AG09319 (cell line): ENCODE results near the gene UPP2.

Source experiments
- DNase-seq: peaks from one replicate; pipeline ENCODE4 v3.0.0-alpha.2; 2010; ENCODE audit warnings: low read depth; ENCODE audit errors: extremely low read depth
- TF ChIP-seq, protein P1 (sequence below): IDR thresholded peaks from 2 replicates; pipeline ENCODE4 v1.5.1; 2011; ENCODE audit warnings: low read depth, mild to moderate bottlenecking, inconsistent platforms, low read length, moderate library complexity

The UPP2 gene

DNA sequence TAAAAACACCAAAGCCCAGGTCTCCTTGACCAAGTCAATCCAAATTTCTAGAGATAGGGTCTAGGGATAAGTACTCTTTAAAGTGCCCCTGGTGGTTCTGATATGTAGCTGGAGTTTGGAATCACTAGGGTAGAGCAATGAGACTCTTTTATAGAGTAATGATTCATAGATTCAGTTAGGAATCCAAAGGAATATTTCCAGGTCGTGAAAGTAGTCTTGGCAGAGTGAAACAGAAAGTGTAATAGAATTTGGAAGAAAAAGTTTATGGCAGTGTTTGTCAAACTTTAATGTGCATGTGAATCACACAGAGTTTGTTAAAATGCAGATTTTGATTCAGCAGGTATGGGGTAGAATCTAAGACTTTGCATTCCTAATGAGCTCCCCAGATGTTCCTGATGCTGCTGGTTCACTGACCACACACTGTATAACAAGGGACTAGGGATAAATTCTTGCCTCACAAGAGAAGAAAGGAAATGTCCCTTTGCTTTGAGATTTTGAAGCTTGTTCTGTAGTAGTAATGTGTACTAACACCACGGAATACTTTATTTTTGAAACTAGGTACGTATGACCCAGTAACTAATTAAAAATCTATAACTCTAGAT is 1.8 kb downstream of the UPP2 start:
- no peak for DNase-seq
- TF ChIP-seq, protein P1, sequence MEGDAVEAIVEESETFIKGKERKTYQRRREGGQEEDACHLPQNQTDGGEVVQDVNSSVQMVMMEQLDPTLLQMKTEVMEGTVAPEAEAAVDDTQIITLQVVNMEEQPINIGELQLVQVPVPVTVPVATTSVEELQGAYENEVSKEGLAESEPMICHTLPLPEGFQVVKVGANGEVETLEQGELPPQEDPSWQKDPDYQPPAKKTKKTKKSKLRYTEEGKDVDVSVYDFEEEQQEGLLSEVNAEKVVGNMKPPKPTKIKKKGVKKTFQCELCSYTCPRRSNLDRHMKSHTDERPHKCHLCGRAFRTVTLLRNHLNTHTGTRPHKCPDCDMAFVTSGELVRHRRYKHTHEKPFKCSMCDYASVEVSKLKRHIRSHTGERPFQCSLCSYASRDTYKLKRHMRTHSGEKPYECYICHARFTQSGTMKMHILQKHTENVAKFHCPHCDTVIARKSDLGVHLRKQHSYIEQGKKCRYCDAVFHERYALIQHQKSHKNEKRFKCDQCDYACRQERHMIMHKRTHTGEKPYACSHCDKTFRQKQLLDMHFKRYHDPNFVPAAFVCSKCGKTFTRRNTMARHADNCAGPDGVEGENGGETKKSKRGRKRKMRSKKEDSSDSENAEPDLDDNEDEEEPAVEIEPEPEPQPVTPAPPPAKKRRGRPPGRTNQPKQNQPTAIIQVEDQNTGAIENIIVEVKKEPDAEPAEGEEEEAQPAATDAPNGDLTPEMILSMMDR, result no peak

DNA sequence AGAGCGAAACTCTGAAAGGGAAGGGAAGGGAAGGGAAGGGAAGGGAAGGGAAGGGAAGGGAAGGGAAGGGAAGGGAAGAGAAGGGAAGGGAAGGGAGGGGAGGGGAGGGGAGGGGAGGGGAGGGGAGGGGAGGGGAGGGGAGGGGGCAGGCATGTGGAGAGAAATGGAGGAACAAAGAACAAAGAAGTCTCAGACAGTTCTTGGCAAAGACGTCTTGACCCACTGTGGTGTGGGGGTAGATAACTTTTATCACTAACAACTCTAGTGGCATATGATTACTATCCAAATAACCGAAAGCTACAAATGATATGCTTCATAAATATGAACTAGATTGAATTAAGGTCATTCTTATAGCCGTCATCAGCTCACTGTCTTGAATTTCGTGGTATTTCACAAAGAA is 3.2 kb downstream of the UPP2 start:
- no peak for DNase-seq
- TF ChIP-seq, protein P1, result no peak

GRCh38 chr2:158112992-158113391 is 11.3 kb downstream of the UPP2 start:
- no peak for DNase-seq
- TF ChIP-seq, protein P1, result no peak

DNA sequence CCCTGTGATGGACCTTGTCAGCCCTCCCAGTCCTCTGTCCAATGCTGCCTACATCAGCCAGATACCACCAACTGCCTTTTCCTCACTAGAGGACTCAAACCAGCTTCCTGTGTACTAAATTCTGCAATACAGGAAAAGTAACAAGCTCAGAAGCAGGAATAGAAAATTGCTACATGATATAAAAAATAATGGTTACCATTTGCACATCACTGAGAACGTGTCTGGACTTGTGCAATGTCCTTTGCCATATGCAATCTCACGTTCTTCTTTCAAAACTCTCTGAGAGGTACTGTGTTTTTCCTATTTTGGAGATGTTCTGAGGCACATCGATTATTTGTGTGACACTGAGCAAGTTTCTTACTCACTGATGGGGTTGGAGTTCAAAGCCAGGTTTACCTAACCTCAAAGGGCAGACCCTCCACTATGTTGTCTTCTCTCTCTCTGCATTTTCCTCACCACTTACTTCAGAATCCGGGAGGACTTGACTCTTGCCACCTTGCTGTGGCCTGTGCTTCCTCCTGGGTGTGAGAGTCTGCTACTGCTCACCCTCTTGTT is 12.1 kb downstream of the UPP2 start:
- DNase-seq, result no peak
- TF ChIP-seq, protein P1, result no peak

DNA sequence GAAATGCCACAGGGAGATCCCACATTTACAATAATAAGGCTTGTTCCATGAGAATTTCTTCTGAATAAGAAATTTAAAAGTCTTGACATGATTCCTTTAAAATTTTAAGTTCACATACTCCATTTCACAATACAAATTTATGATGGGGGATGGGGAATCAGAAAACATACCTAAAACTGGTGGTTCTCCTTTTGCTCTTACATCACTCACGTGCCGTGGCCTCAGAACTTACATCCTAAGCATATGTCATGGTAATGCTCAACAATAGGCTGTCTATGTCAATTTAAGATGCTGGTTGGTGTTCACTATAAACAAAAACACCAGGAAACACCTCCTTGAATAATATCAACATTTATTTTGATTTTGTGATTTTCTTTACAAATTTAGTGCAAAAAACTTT is 12.8 kb downstream of the UPP2 start:
- DNase-seq, result no peak
- TF ChIP-seq, protein P1, result no peak

- TF ChIP-seq, protein P1, result no peak
- no peak for DNase-seq
Observed at GRCh38 chr2:158115202-158115767, 13.6 kb downstream of the UPP2 start.

- DNase-seq, result no peak
- TF ChIP-seq, protein P1, result no peak
Observed at GRCh38 chr2:158116936-158117335, 15.3 kb downstream of the UPP2 start.
